ENCODE measurements around the gene MRAP2. TPM values are rescaled to one million over a fixed set of nuclear protein-coding genes. Genes with fewer than 3 reads are reported as not detected.

Gene MRAP2
- total RNA-seq, 3 donors from 2014 or later, result 0.16 to 9.4 (median 0.33) TPM

DNA sequence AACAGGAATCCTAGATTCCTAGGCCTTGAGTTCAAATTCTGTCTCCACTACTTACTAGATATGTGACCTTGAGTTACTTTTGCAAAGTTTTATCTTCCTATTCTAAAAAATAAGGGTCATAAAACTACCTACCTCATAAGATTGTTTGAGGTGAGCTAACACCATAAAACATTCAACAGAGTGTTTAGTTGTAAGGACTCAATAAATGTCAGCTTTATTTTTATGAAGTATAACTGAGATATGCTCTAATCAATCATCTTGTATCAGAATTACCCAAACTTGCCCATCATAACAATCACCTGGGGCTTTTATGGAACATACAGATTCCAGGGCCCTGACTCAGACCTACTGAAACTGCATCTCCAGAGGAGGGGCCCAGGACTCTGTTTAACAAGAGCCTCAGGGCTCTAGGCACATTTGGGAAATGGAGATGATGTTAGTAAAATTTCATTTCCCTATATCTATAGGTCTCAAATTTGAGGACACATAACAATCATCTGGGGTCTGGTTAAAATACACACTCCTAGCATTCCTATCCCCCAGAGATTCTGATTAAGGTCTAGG, 35.5 kb upstream of the MRAP2 start:
- H3K27ac ChIP-seq, result no peak overlapping the region
- no peaks in the 10 kb centered on the region for H3K9me3 ChIP-seq
- H3K4me3 ChIP-seq, result no peak overlapping the region
- DNase-seq (ENCODE audit: low spot score in 2 of 2), result no peak
- intact Hi-C loops (cut with DNase I; ENCODE audit: low total_unique reads), result no loop called here
- H3K27me3 ChIP-seq, result no peaks in the 10 kb centered on the region
- H3K4me1 ChIP-seq, result no peaks in the 10 kb centered on the region
- no peaks in the 10 kb centered on the region for H3K36me3 ChIP-seq
- TF ChIP-seq POLR2AphosphoS5 (IDR thresholded peaks at IDR 0.05) (no peak), POLR2A (IDR thresholded peaks at IDR 0.05) (no peak)
- TF ChIP-seq, protein P1, sequence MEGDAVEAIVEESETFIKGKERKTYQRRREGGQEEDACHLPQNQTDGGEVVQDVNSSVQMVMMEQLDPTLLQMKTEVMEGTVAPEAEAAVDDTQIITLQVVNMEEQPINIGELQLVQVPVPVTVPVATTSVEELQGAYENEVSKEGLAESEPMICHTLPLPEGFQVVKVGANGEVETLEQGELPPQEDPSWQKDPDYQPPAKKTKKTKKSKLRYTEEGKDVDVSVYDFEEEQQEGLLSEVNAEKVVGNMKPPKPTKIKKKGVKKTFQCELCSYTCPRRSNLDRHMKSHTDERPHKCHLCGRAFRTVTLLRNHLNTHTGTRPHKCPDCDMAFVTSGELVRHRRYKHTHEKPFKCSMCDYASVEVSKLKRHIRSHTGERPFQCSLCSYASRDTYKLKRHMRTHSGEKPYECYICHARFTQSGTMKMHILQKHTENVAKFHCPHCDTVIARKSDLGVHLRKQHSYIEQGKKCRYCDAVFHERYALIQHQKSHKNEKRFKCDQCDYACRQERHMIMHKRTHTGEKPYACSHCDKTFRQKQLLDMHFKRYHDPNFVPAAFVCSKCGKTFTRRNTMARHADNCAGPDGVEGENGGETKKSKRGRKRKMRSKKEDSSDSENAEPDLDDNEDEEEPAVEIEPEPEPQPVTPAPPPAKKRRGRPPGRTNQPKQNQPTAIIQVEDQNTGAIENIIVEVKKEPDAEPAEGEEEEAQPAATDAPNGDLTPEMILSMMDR (IDR thresholded peaks at IDR 0.05), result no peak

DNA sequence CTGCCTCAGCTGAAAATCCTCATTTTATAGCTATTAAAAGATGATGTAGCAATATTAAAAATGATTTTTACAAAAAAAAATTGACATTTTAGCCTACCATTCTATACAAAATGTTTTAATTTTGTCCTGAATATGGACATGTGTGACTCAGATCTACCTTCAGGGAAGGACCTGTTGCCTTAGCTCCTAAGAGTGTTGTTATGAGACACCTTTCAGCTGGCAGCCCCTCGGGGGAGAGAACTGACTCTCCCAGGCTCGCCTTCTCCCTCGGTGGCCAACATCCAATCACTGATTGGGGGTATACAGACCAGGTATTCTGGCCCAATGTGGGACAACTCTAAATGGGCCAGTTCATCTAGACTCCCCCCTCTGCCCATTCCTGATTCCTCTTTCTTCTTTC, 32.5 kb upstream of the MRAP2 start:
- H3K4me3 ChIP-seq, result no peak overlapping the region
- no peak overlapping the region for H3K27ac ChIP-seq
- intact Hi-C loops (cut with DNase I; ENCODE audit: low total_unique reads), result no loop called here
- no peaks in the 10 kb centered on the region for H3K4me1 ChIP-seq
- H3K36me3 ChIP-seq, result no peaks in the 10 kb centered on the region
- TF ChIP-seq POLR2AphosphoS5 (IDR thresholded peaks at IDR 0.05), result no peak
- no peak for TF ChIP-seq POLR2A (IDR thresholded peaks at IDR 0.05)
- TF ChIP-seq, protein P1 (IDR thresholded peaks at IDR 0.05), result no peak
- no peaks in the 10 kb centered on the region for H3K27me3 ChIP-seq
- DNase-seq (ENCODE audit: low spot score in 2 of 2), result no peak
- no peaks in the 10 kb centered on the region for H3K9me3 ChIP-seq

DNA sequence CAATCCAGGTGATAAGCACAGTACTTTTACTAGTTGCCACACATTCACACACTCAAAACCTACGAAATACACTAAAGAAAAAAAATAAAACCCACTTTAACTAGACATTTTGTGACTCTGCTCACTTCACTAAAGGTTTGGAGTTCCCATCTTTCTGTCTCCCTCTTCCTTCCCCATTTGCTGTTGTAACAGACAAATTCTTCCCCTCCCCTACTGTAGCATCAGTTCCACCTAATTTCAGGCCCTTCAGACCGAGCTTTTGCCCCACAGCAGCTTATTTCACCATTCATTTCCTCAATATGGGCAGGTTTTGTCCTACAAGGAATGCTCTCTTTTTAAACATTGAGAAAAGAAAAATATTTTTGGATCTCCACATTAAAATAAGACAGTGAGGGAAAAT, 31.3 kb upstream of the MRAP2 start:
- intact Hi-C loops (cut with DNase I; ENCODE audit: low total_unique reads), result no loop called here
- DNase-seq (ENCODE audit: low spot score in 2 of 2), result no peak
- TF ChIP-seq POLR2A (IDR thresholded peaks at IDR 0.05) (no peak), POLR2AphosphoS5 (IDR thresholded peaks at IDR 0.05) (no peak)
- TF ChIP-seq, protein P1 (IDR thresholded peaks at IDR 0.05), result no peak
- Histone ChIP-seq H3K36me3 (no peaks in the 10 kb centered on the region), H3K9me3 (no peaks in the 10 kb centered on the region), H3K4me3 (no peak overlapping the region), H3K27ac (no peak overlapping the region), H3K4me1 (no peaks in the 10 kb centered on the region), H3K27me3 (no peaks in the 10 kb centered on the region)

- no peaks in the 10 kb centered on the region for H3K9me3 ChIP-seq
- H3K36me3 ChIP-seq, result no peaks in the 10 kb centered on the region
- DNase-seq (ENCODE audit: low spot score in 2 of 2), result no peak
- no peaks in the 10 kb centered on the region for H3K4me1 ChIP-seq
- no peak overlapping the region for H3K4me3 ChIP-seq
- no peaks in the 10 kb centered on the region for H3K27me3 ChIP-seq
- intact Hi-C loops (cut with DNase I; ENCODE audit: low total_unique reads), result no loop called here
- TF ChIP-seq POLR2AphosphoS5 (IDR thresholded peaks at IDR 0.05), result no peak
- no peak for TF ChIP-seq POLR2A (IDR thresholded peaks at IDR 0.05)
- TF ChIP-seq, protein P1 (IDR thresholded peaks at IDR 0.05), result no peak
- no peak overlapping the region for H3K27ac ChIP-seq
Observed at GRCh38 chr6:84003131-84003530, 30.4 kb upstream of the MRAP2 start.

DNA sequence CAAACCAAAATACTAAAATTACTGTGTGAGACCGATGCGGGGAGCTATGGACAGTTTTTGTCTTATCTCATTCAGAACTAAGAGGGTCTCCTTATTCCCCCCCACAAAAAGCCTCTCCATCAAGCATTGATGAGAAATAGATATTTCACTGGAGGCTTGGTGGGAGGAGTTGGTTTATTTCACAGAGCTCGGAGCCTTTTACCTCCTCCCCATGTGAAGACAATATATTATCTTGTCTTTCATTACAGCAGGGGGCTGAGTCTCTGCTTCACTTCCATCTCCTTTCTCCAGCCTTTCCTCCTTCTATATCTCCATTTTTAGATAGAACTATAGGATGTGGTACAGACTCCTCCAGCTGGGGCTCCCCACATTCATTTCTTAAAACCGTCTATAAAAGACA, 29.9 kb upstream of the MRAP2 start:
- no peak overlapping the region for H3K27ac ChIP-seq
- H3K9me3 ChIP-seq, result no peaks in the 10 kb centered on the region
- TF ChIP-seq, protein P1 (IDR thresholded peaks at IDR 0.05), result no peak
- no peak for TF ChIP-seq POLR2AphosphoS5 (IDR thresholded peaks at IDR 0.05)
- no peak for TF ChIP-seq POLR2A (IDR thresholded peaks at IDR 0.05)
- intact Hi-C loops (cut with DNase I; ENCODE audit: low total_unique reads), result no loop called here
- H3K27me3 ChIP-seq, result no peaks in the 10 kb centered on the region
- no peaks in the 10 kb centered on the region for H3K36me3 ChIP-seq
- H3K4me3 ChIP-seq, result no peak overlapping the region
- no peaks in the 10 kb centered on the region for H3K4me1 ChIP-seq
- no peak for DNase-seq (ENCODE audit: low spot score in 2 of 2)

Data from breast epithelium (tissue), 4 donors.